ENCODE results near the gene ROBO1. TPM values are rescaled to one million over a fixed set of nuclear protein-coding genes. Genes with fewer than 3 reads are reported as not detected.

ROBO1 gene
- total and polyA plus RNA-seq, 2 donors from 2014 or later: 2.1 to 22.1 TPM

GRCh38 chr3:78912259-78912658 is 855.5 kb downstream of the ROBO1 start:
- H3K27ac ChIP-seq (ENCODE audit: low read depth in 2 of 2, low read length in 2 of 2): no peak overlapping the region
- TF ChIP-seq, protein P1, sequence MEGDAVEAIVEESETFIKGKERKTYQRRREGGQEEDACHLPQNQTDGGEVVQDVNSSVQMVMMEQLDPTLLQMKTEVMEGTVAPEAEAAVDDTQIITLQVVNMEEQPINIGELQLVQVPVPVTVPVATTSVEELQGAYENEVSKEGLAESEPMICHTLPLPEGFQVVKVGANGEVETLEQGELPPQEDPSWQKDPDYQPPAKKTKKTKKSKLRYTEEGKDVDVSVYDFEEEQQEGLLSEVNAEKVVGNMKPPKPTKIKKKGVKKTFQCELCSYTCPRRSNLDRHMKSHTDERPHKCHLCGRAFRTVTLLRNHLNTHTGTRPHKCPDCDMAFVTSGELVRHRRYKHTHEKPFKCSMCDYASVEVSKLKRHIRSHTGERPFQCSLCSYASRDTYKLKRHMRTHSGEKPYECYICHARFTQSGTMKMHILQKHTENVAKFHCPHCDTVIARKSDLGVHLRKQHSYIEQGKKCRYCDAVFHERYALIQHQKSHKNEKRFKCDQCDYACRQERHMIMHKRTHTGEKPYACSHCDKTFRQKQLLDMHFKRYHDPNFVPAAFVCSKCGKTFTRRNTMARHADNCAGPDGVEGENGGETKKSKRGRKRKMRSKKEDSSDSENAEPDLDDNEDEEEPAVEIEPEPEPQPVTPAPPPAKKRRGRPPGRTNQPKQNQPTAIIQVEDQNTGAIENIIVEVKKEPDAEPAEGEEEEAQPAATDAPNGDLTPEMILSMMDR (IDR thresholded peaks at IDR 0.05; ENCODE audit: borderline replicate concordance, extremely low read depth, insufficient read depth): no peak
- no peak for FAIRE-seq
- no peaks in the 10 kb centered on the region for H3K36me3 ChIP-seq (ENCODE audit: control insufficient read depth in 2 of 3, insufficient read depth in 3 of 3, low read length in 3 of 3)
- H3K9me3 ChIP-seq (ENCODE audit: control insufficient read depth in 2 of 3, insufficient read depth in 1 of 3, low read length in 3 of 3): no peaks in the 10 kb centered on the region
- H3K4me3 ChIP-seq (ENCODE audit: low read length in 3 of 3): no peak overlapping the region
- H3K9ac ChIP-seq (ENCODE audit: low read length in 3 of 3): no peak overlapping the region
- intact Hi-C loops (cut with DNase I): no loop called here
- no peaks in the 10 kb centered on the region for H3K4me1 ChIP-seq (ENCODE audit: control insufficient read depth in 2 of 3, insufficient read depth in 2 of 3, low read depth in 1 of 3, low read length in 3 of 3)
- no peaks in the 10 kb centered on the region for H3K27me3 ChIP-seq (ENCODE audit: control insufficient read depth, insufficient read depth, low read length)
- no peak for DNase-seq

DNA sequence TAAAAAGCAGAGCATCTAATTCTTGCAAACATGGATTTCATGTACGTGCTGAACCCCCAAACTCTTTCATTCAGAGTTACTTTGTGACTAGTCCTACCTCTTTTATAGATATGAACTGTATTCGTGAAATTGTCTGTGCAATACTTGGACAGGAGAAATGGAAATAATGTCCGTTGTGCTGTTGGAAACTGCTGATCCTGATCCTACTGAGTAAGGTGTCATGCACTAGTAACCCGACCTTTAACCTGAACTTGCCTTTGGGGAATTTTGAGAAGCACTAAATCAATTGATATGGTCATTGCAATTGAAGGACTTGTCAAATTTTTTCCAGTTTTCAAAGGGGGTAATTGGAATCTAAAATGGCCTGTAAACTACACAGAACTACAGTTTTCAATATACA is 856.4 kb downstream of the ROBO1 start:
- TF ChIP-seq, protein P1 (IDR thresholded peaks at IDR 0.05; ENCODE audit: borderline replicate concordance, extremely low read depth, insufficient read depth): no peak
- no peaks in the 10 kb centered on the region for H3K36me3 ChIP-seq (ENCODE audit: control insufficient read depth in 2 of 3, insufficient read depth in 3 of 3, low read length in 3 of 3)
- intact Hi-C loops (cut with DNase I): no loop called here
- no peak overlapping the region for H3K27ac ChIP-seq (ENCODE audit: low read depth in 2 of 2, low read length in 2 of 2)
- DNase-seq: no peak
- no peak overlapping the region for H3K4me3 ChIP-seq (ENCODE audit: low read length in 3 of 3)
- no peak for FAIRE-seq
- H3K9ac ChIP-seq (ENCODE audit: low read length in 3 of 3): no peak overlapping the region
- no peaks in the 10 kb centered on the region for H3K9me3 ChIP-seq (ENCODE audit: control insufficient read depth in 2 of 3, insufficient read depth in 1 of 3, low read length in 3 of 3)
- H3K4me1 ChIP-seq (ENCODE audit: control insufficient read depth in 2 of 3, insufficient read depth in 2 of 3, low read depth in 1 of 3, low read length in 3 of 3): no peaks in the 10 kb centered on the region
- H3K27me3 ChIP-seq (ENCODE audit: control insufficient read depth, insufficient read depth, low read length): no peaks in the 10 kb centered on the region

GRCh38 chr3:78908236-78908635 is 859.6 kb downstream of the ROBO1 start:
- FAIRE-seq: no peak

More at GRCh38 chr3:78908236-78908635, 859.6 kb downstream of the ROBO1 start:
- Histone ChIP-seq H3K4me1 (ENCODE audit: control insufficient read depth in 2 of 3, insufficient read depth in 2 of 3, low read depth in 1 of 3, low read length in 3 of 3) (no peaks in the 10 kb centered on the region), H3K9me3 (ENCODE audit: control insufficient read depth in 2 of 3, insufficient read depth in 1 of 3, low read length in 3 of 3) (no peaks in the 10 kb centered on the region), H3K27ac (ENCODE audit: low read depth in 2 of 2, low read length in 2 of 2) (no peak overlapping the region), H3K27me3 (ENCODE audit: control insufficient read depth, insufficient read depth, low read length) (no peaks in the 10 kb centered on the region), H3K36me3 (ENCODE audit: control insufficient read depth in 2 of 3, insufficient read depth in 3 of 3, low read length in 3 of 3) (no peaks in the 10 kb centered on the region), H3K4me3 (ENCODE audit: low read length in 3 of 3) (no peak overlapping the region), H3K9ac (ENCODE audit: low read length in 3 of 3) (no peak overlapping the region)
- no peak for DNase-seq
- intact Hi-C loops (cut with DNase I): no loop called here
- TF ChIP-seq, protein P1 (IDR thresholded peaks at IDR 0.05; ENCODE audit: borderline replicate concordance, extremely low read depth, insufficient read depth): no peak

Measured in kidney (tissue), 14 donors.